Breast epithelium (tissue), 4 donors: ENCODE measurements around the gene EPHA1. TPM values are rescaled to one million over a fixed set of nuclear protein-coding genes. Genes with fewer than 3 reads are reported as not detected.

ENCODE experiments used
- DNase-seq, 2 donors: peaks; one replicate each; pipeline ENCODE4 v3.0.0-alpha.2; 2019; ENCODE audit warnings: low spot score in 2 of 2
- H3K27ac ChIP-seq, 2 donors: fragments of 200-600 bp; sonication (generic) in 1 of 2; one replicate each; pipeline ENCODE4 v1.5.1; 2016 to 2019; ENCODE audit warnings: mild to moderate bottlenecking in 1 of 2
- H3K27me3 ChIP-seq, 2 donors: fragments of 200-600 bp; sonication (generic) in 1 of 2; one replicate each; pipeline versions ENCODE4 v1.5.1 to v1.6.0; 2017 to 2019; ENCODE audit warnings: control low read depth in 1 of 2, mild to moderate bottlenecking in 1 of 2
- H3K36me3 ChIP-seq: fragments of 200-600 bp; one replicate; pipeline ENCODE4 v1.5.1; 2019
- H3K4me1 ChIP-seq, 2 donors: fragments of 200-600 bp; sonication (generic); one replicate each; pipeline ENCODE4 v1.5.1; 2016 to 2019; ENCODE audit warnings: control low read depth in 1 of 2
- H3K4me3 ChIP-seq, 3 donors: fragments of 200-600 bp; sonication (generic); 1 replicate in 2 of 3; 2 replicates in 1 of 3; pipeline ENCODE4 v1.5.1; 2016 to 2019; ENCODE audit warnings: mild to moderate bottlenecking in 3 of 3, moderate library complexity in 2 of 3
- H3K9me3 ChIP-seq, 2 donors: fragments of 200-600 bp; sonication (generic) in 1 of 2; one replicate each; pipeline ENCODE4 v1.5.1; 2016 to 2019; ENCODE audit warnings: control low read depth in 1 of 2
- CTCF ChIP-seq, 3 donors: fragments of 450-650 bp; IDR thresholded peaks; one replicate each; pipeline ENCODE4 v1.5.1; 2016 to 2017; ENCODE audit warnings: antibody characterized with exemption in 3 of 3, mild to moderate bottlenecking in 3 of 3, moderate library complexity in 3 of 3
- POLR2A ChIP-seq: fragments of 450-650 bp; IDR thresholded peaks from one replicate; pipeline ENCODE4 v1.6.1; 2016; ENCODE audit warnings: antibody characterized with exemption, mild to moderate bottlenecking, moderate library complexity
- POLR2AphosphoS5 ChIP-seq, 3 donors: sonication (generic); formaldehyde crosslinking; IDR thresholded peaks; one replicate each; pipeline ENCODE4 v1.6.1; 2017; ENCODE audit warnings: antibody characterized with exemption in 3 of 3
- intact Hi-C: fragments of 100-400 bp; cut with DNase I; formaldehyde crosslinking; loops from one replicate; pipeline ENCODE4 v1.15.1; 2023; ENCODE audit warnings: low total_unique reads
- total RNA-seq, 3 donors: library from RNA; depleted of rRNA; stranded (reverse); fragments of >200 nt; gene quantifications; one replicate each; pipeline ENCODE4 v1.1.0, GENCODE V29; 2016

The EPHA1 gene
- total RNA-seq, 3 donors from 2014 or later = 11.8 to 15.4 TPM; not detected in 1

- no peak overlapping the region for H3K4me3 ChIP-seq
- H3K27me3 ChIP-seq = no peaks in the 10 kb centered on the region
- no peaks in the 10 kb centered on the region for H3K36me3 ChIP-seq
- no peaks in the 10 kb centered on the region for H3K9me3 ChIP-seq
- peak overlapping the region in 1 of 2 donors; percentile 39 for H3K27ac ChIP-seq
- H3K4me1 ChIP-seq = no peaks in the 10 kb centered on the region
- intact Hi-C loops = no loop called here
- no peak for DNase-seq
- no peak for TF ChIP-seq POLR2A
- no peak for TF ChIP-seq CTCF (IDR thresholded peaks at IDR 0.05)
- TF ChIP-seq POLR2AphosphoS5 (IDR thresholded peaks at IDR 0.05) = no peak
Observed at GRCh38 chr7:143375298-143376034, 33.2 kb downstream of the EPHA1 start.

- TF ChIP-seq CTCF (IDR thresholded peaks at IDR 0.05) (no peak), POLR2A (no peak), POLR2AphosphoS5 (IDR thresholded peaks at IDR 0.05) (no peak)
- Histone ChIP-seq H3K27ac (no peak overlapping the region), H3K9me3 (no peaks in the 10 kb centered on the region), H3K36me3 (no peaks in the 10 kb centered on the region), H3K27me3 (no peaks in the 10 kb centered on the region), H3K4me1 (no peaks in the 10 kb centered on the region), H3K4me3 (no peak overlapping the region)
- intact Hi-C loops = no loop called here
- no peak for DNase-seq
Observed at GRCh38 chr7:143374561-143374960, 34.1 kb downstream of the EPHA1 start.

GRCh38 chr7:143373255-143373794 is 35.3 kb downstream of the EPHA1 start:
- intact Hi-C loops = no loop called here
- H3K27me3 ChIP-seq = no peaks in the 10 kb centered on the region
- H3K4me3 ChIP-seq = no peak overlapping the region
- no peak overlapping the region for H3K27ac ChIP-seq
- no peaks in the 10 kb centered on the region for H3K9me3 ChIP-seq
- no peaks in the 10 kb centered on the region for H3K36me3 ChIP-seq
- H3K4me1 ChIP-seq = no peaks in the 10 kb centered on the region
- no peak for DNase-seq
- TF ChIP-seq POLR2A = no peak
- TF ChIP-seq CTCF (IDR thresholded peaks at IDR 0.05) = no peak
- TF ChIP-seq POLR2AphosphoS5 (IDR thresholded peaks at IDR 0.05) = no peak

DNA sequence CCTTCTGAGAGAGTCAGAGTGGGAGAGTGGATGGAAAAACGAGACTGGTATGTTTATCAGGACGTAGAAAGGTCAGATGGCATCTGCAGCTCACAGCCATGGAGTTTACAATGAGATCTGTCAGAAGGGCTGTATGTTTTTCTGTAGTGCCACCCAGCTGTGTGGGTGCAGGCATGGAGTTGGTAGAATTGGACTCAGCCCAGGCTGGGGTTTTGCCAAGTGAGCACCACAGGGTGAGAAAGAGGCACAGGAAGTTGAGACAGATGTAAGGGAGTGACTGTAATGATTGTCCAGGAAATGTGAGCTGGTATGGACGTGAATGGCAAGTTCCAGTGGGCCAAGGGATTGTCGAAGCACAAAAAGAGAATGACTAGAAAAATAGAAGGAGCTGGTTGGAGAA is 36.6 kb downstream of the EPHA1 start:
- no peaks in the 10 kb centered on the region for H3K36me3 ChIP-seq
- DNase-seq = no peak
- TF ChIP-seq POLR2AphosphoS5 (IDR thresholded peaks at IDR 0.05) (no peak), POLR2A (no peak), CTCF (IDR thresholded peaks at IDR 0.05) (no peak)
- no peak overlapping the region for H3K27ac ChIP-seq
- intact Hi-C loops = no loop called here
- no peaks in the 10 kb centered on the region for H3K9me3 ChIP-seq
- H3K4me1 ChIP-seq = no peaks in the 10 kb centered on the region
- H3K27me3 ChIP-seq = no peaks in the 10 kb centered on the region
- H3K4me3 ChIP-seq = no peak overlapping the region
